Measurements from ENCODE around the gene SLC13A5.
"Not testable (repeated sequence)": the region's sequence is repeated elsewhere in the genome, so short reads cannot be mapped to it uniquely, and the experiment has no call there.

SLC13A5 gene

GRCh38 chr17:6666557-6666956, 46.6 kb downstream of the SLC13A5 start:
- no peak for DNase-seq (ENCODE audit: low read depth in 1 of 2, low spot score in 1 of 2)

- DNase-seq (ENCODE audit: low read depth in 1 of 2, low spot score in 1 of 2): peak in 1 of 2 donors; percentile 32
Measured at GRCh38 chr17:6666077-6666521, 47.1 kb downstream of the SLC13A5 start.

GRCh38 chr17:6663200-6663599, 50.0 kb downstream of the SLC13A5 start:
- not testable (repeated sequence) for DNase-seq (ENCODE audit: low read depth in 1 of 2, low spot score in 1 of 2)

- no peak for DNase-seq (ENCODE audit: low read depth in 1 of 2, low spot score in 1 of 2)
Measured at GRCh38 chr17:6661464-6661848, 51.7 kb downstream of the SLC13A5 start.

GRCh38 chr17:6660805-6661463, 52.2 kb downstream of the SLC13A5 start:
- no peak for DNase-seq (ENCODE audit: low read depth in 1 of 2, low spot score in 1 of 2)

- no peak for DNase-seq (ENCODE audit: low read depth in 1 of 2, low spot score in 1 of 2)
Measured at GRCh38 chr17:6660101-6660500, 53.1 kb downstream of the SLC13A5 start.

GRCh38 chr17:6658411-6658810, 54.8 kb downstream of the SLC13A5 start:
- not testable (repeated sequence) for DNase-seq (ENCODE audit: low read depth in 1 of 2, low spot score in 1 of 2)

- DNase-seq (ENCODE audit: low read depth in 1 of 2, low spot score in 1 of 2): no peak
Measured at GRCh38 chr17:6657633-6658287, 55.4 kb downstream of the SLC13A5 start.

- DNase-seq (ENCODE audit: low read depth in 1 of 2, low spot score in 1 of 2): peak; percentile 24 to 44
Measured at GRCh38 chr17:6656797-6657632, 56.2 kb downstream of the SLC13A5 start.

GRCh38 chr17:6655732-6656361, 57.3 kb downstream of the SLC13A5 start:
- not testable (repeated sequence) for DNase-seq (ENCODE audit: low read depth in 1 of 2, low spot score in 1 of 2)

- no peak for DNase-seq (ENCODE audit: low read depth in 1 of 2, low spot score in 1 of 2)
Measured at GRCh38 chr17:6654841-6655731, 58.1 kb downstream of the SLC13A5 start.

GRCh38 chr17:6651919-6652452, 61.2 kb downstream of the SLC13A5 start:
- DNase-seq (ENCODE audit: low read depth in 1 of 2, low spot score in 1 of 2): peak in 1 of 2 donors; percentile 18

GRCh38 chr17:6651354-6651918, 61.7 kb downstream of the SLC13A5 start, which contains the start of the genes C17orf100 and MED31:
C17orf100 (plus strand) TSS chr17:6651762; CDS start chr17:6651914, 152 bp downstream.
MED31 (minus strand) TSS chr17:6651605; CDS start chr17:6651528, 77 bp downstream.
- peak; percentile 90 to 95 for DNase-seq (ENCODE audit: low read depth in 1 of 2, low spot score in 1 of 2)

GRCh38 chr17:6648181-6648580, 65.0 kb downstream of the SLC13A5 start:
- no peak for DNase-seq (ENCODE audit: low read depth in 1 of 2, low spot score in 1 of 2)

- no peak for DNase-seq (ENCODE audit: low read depth in 1 of 2, low spot score in 1 of 2)
Measured at GRCh38 chr17:6643451-6644125, 69.6 kb downstream of the SLC13A5 start.

- DNase-seq (ENCODE audit: low read depth in 1 of 2, low spot score in 1 of 2): no peak
Measured at GRCh38 chr17:6642592-6642991, 70.6 kb downstream of the SLC13A5 start.

GRCh38 chr17:6641247-6641863, 71.8 kb downstream of the SLC13A5 start:
- DNase-seq (ENCODE audit: low read depth in 1 of 2, low spot score in 1 of 2): no peak

GRCh38 chr17:6640536-6641246, 72.5 kb downstream of the SLC13A5 start, which contains the start of the genes KIAA0753 and TXNDC17:
KIAA0753 (minus strand) TSS chr17:6640711; CDS start chr17:6635103, 5,608 bp downstream.
TXNDC17 (plus strand) TSS chr17:6641060; CDS start chr17:6641083, 23 bp downstream.
- DNase-seq (ENCODE audit: low read depth in 1 of 2, low spot score in 1 of 2): peak; percentile 82 to 89

All from activated CD4-positive, alpha-beta T cell treated with anti-CD3 and anti-CD28 coated beads, Interleukin-2, amount 50 U/mL, for 24 hours (primary cell).